H1 (cell line): ENCODE data around the gene PFKFB3. TPM values are rescaled to one million over a fixed set of nuclear protein-coding genes. Genes with fewer than 3 reads are reported as not detected.

Source experiments
- CBX5 ChIP-seq: fragments of 300-800, 300-1000 bp; sonication (generic); IDR thresholded peaks from 2 replicates; pipeline ENCODE4 v1.7.1; 2016; ENCODE audit warnings: antibody characterized with exemption, low read length, low read depth
- CREB1 ChIP-seq: IDR thresholded peaks from 2 replicates; pipeline ENCODE4 v1.6.1; 2012; ENCODE audit warnings: inconsistent platforms
- KDM1A ChIP-seq: fragments of 200-600, 300-600 bp; sonication (generic); IDR thresholded peaks from 2 replicates; pipeline ENCODE4 v1.7.1; 2016; ENCODE audit warnings: mild to moderate bottlenecking, low read length, borderline replicate concordance
- MAFK ChIP-seq: IDR thresholded peaks from 2 replicates; pipeline ENCODE4 v1.6.1; 2012; ENCODE audit warnings: low read depth, mild to moderate bottlenecking, improper control_type of control experiment, low read length
- RAD21 ChIP-seq, 2 experiments: IDR thresholded peaks in 1 of 2; conservative IDR thresholded peaks in 1 of 2; 2 replicates each; pipeline ENCODE4 v1.6.1; 2011; ENCODE audit warnings: low read depth in 2 of 2, low read length in 2 of 2, improper control_type of control experiment in 1 of 2, inconsistent platforms in 1 of 2, mild to moderate bottlenecking in 1 of 2, moderate library complexity in 1 of 2
- RBBP5 ChIP-seq: IDR thresholded peaks from 2 replicates; pipeline ENCODE4 v1.7.1; 2012; ENCODE audit warnings: low read depth, mild to moderate bottlenecking, inconsistent platforms, low read length, moderate library complexity, borderline replicate concordance
- RFX5 ChIP-seq: IDR thresholded peaks from 2 replicates; pipeline ENCODE4 v1.6.1; 2011; ENCODE audit warnings: low read depth, low read length, improper control_type of control experiment, borderline replicate concordance
- RNF2 ChIP-seq: fragments of 200-900, 300-1000 bp; sonication (generic); IDR thresholded peaks from 2 replicates; pipeline ENCODE4 v1.7.1; 2016; ENCODE audit warnings: borderline replicate concordance, low read depth, mild to moderate bottlenecking, antibody characterized with exemption, low read length; ENCODE audit not compliant: poor library complexity, severe bottlenecking; ENCODE audit errors: missing control alignments
- RXRA ChIP-seq: IDR thresholded peaks from 2 replicates; pipeline ENCODE4 v1.6.1; 2011; ENCODE audit warnings: low read depth, mild to moderate bottlenecking, low read length, moderate library complexity; ENCODE audit not compliant: insufficient read depth
- SAP30 ChIP-seq: fragments of 300-600 bp; sonication (generic); IDR thresholded peaks from 2 replicates; pipeline ENCODE4 v1.7.1; 2012; ENCODE audit warnings: low read length, moderate library complexity, mild to moderate bottlenecking, inconsistent platforms; ENCODE audit not compliant: insufficient read depth, insufficient replicate concordance
- SRF ChIP-seq: IDR thresholded peaks from 2 replicates; pipeline ENCODE4 v1.6.1; 2011; ENCODE audit warnings: mild to moderate bottlenecking, low read depth, low read length, moderate library complexity
- TBP ChIP-seq: IDR thresholded peaks from 2 replicates; pipeline ENCODE4 v1.6.1; 2011; ENCODE audit warnings: low read depth, low read length, improper control_type of control experiment
- TCF12 ChIP-seq: IDR thresholded peaks from 2 replicates; pipeline ENCODE4 v1.6.1; 2011; ENCODE audit warnings: low read depth, mild to moderate bottlenecking, low read length
- polyA plus RNA-seq, 7 experiments: library from polyadenylated mRNA; depleted of rRNA in 3 of 7; stranded (reverse) in 5 of 7; unstranded in 2 of 7; fragments of >200 nt in 5 of 7; fragments of 200-250 nt in 2 of 7; gene quantifications; 1 replicate in 5 of 7; 2 replicates in 1 of 7; 4 replicates in 1 of 7; pipeline versions ENCODE4 v1.2.1 to v1.2.3, GENCODE V29; 2011 to 2013; ENCODE audit warnings: missing spikeins in 2 of 7, mixed read lengths in 2 of 7
- total RNA-seq: library from RNA; stranded (reverse); fragmentation: NEBNext Ultra II Directional; extraction: Animal tissue kit (Norgen Biotek cat#: 25700); gene quantifications from 2 replicates; pipeline ENCODE4 v1.2.1, GENCODE V29; 2021
- TF ChIP-seq, protein P1 (sequence below), 3 experiments: IDR thresholded peaks; 1 replicate in 2 of 3; 2 replicates in 1 of 3; pipeline versions ENCODE4 v1.5.1 to v1.6.1; 2011; ENCODE audit warnings: low read length in 3 of 3, mild to moderate bottlenecking in 3 of 3, inconsistent platforms in 2 of 3, low read depth in 1 of 3, moderate library complexity in 1 of 3; ENCODE audit not compliant: insufficient read depth in 1 of 3; ENCODE audit errors: control extremely low read depth in 1 of 3
- TF ChIP-seq, protein P2 (sequence below): IDR thresholded peaks from 2 replicates; pipeline ENCODE4 v1.6.1; 2011; ENCODE audit warnings: low read depth, mild to moderate bottlenecking, low read length; ENCODE audit not compliant: insufficient read depth
- TF ChIP-seq, protein P3 (sequence below): IDR thresholded peaks from 2 replicates; pipeline ENCODE4 v1.6.1; 2011; ENCODE audit warnings: low read length, improper control_type of control experiment
- TF ChIP-seq, protein P4 (sequence below): IDR thresholded peaks from 2 replicates; pipeline ENCODE4 v1.6.1; 2012; ENCODE audit warnings: low read length, inconsistent platforms

PFKFB3 gene
- total and polyA plus RNA-seq, 2 of the 8 experiments (the other 6 are each of a cell fraction or from before 2014, with no cell fraction given) = 15.6 to 32.0 TPM

DNA sequence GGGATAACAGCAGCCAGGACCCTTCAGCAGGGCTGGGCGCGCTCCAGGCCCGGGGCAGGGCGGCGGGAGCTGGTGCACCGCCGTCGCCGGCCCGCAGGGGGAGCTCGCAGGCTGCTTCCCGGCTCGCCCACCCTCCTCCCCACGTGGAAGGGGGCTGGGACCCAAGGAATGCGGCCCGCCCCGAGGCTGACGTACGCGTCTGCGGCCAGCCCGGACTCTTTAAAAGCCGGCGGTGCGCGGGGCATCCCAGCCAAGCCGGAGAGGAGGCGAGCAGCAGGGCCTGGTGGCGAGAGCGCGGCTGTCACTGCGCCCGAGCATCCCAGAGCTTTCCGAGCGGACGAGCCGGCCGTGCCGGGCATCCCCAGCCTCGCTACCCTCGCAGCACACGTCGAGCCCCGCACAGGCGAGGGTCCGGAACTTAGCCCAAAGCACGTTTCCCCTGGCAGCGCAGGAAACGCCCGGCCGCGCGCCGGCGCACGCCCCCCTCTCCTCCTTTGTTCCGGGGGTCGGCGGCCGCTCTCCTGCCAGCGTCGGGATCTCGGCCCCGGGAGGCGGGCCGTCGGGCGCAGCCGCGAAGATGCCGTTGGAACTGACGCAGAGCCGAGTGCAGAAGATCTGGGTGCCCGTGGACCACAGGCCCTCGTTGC lies at the start of gene PFKFB3 (continued):
- TF ChIP-seq, protein P1, sequence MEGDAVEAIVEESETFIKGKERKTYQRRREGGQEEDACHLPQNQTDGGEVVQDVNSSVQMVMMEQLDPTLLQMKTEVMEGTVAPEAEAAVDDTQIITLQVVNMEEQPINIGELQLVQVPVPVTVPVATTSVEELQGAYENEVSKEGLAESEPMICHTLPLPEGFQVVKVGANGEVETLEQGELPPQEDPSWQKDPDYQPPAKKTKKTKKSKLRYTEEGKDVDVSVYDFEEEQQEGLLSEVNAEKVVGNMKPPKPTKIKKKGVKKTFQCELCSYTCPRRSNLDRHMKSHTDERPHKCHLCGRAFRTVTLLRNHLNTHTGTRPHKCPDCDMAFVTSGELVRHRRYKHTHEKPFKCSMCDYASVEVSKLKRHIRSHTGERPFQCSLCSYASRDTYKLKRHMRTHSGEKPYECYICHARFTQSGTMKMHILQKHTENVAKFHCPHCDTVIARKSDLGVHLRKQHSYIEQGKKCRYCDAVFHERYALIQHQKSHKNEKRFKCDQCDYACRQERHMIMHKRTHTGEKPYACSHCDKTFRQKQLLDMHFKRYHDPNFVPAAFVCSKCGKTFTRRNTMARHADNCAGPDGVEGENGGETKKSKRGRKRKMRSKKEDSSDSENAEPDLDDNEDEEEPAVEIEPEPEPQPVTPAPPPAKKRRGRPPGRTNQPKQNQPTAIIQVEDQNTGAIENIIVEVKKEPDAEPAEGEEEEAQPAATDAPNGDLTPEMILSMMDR (IDR thresholded peaks at IDR 0.05; ENCODE audit: control extremely low read depth in 1 of 3, insufficient read depth in 1 of 3, low read depth in 1 of 3, low read length in 3 of 3) = peak; percentile 85 to 91 (median 88)
- TF ChIP-seq RBBP5 = no peak
- no peak for TF ChIP-seq MAFK
- TF ChIP-seq CREB1 = peak; percentile 91
- TF ChIP-seq RXRA = no peak
- no peak for TF ChIP-seq RFX5
- TF ChIP-seq TCF12 = 0 out of 2 replicates have a peak, but pooled peaks have one; percentile 45
- no peak for TF ChIP-seq CBX5
- no peak for TF ChIP-seq KDM1A
- peak; percentile 72 to 78 for TF ChIP-seq RAD21 (IDR thresholded peaks at IDR 0.05 in 1 of 2, conservative IDR thresholded peaks at IDR 0.05 in 1 of 2; ENCODE audit: low read depth in 2 of 2, low read length in 2 of 2)
- TF ChIP-seq, protein P2, sequence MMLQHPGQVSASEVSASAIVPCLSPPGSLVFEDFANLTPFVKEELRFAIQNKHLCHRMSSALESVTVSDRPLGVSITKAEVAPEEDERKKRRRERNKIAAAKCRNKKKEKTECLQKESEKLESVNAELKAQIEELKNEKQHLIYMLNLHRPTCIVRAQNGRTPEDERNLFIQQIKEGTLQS = peak; percentile 38; the same call in 1 of the 2 replicates
- TF ChIP-seq RNF2 = peak; percentile 36
- TF ChIP-seq, protein P3, sequence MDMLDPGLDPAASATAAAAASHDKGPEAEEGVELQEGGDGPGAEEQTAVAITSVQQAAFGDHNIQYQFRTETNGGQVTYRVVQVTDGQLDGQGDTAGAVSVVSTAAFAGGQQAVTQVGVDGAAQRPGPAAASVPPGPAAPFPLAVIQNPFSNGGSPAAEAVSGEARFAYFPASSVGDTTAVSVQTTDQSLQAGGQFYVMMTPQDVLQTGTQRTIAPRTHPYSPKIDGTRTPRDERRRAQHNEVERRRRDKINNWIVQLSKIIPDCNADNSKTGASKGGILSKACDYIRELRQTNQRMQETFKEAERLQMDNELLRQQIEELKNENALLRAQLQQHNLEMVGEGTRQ = 0 out of 2 replicates have a peak, but pooled peaks have one; percentile 17
- TF ChIP-seq, protein P4, sequence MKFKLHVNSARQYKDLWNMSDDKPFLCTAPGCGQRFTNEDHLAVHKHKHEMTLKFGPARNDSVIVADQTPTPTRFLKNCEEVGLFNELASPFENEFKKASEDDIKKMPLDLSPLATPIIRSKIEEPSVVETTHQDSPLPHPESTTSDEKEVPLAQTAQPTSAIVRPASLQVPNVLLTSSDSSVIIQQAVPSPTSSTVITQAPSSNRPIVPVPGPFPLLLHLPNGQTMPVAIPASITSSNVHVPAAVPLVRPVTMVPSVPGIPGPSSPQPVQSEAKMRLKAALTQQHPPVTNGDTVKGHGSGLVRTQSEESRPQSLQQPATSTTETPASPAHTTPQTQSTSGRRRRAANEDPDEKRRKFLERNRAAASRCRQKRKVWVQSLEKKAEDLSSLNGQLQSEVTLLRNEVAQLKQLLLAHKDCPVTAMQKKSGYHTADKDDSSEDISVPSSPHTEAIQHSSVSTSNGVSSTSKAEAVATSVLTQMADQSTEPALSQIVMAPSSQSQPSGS = no peak
- TF ChIP-seq TBP = peak; percentile 97
- TF ChIP-seq SRF = 0 out of 2 replicates have a peak, but pooled peaks have one; percentile 5
- no peak for TF ChIP-seq SAP30
